HCT116 (cell line): Measurements from ENCODE around the gene P4HB.

Experiments
- CEBPB ChIP-seq: IDR thresholded peaks from 2 replicates; pipeline ENCODE4 v1.6.1; 2012; ENCODE audit warnings: low read depth
- CTCF ChIP-seq, 3 experiments: fragments of 200-600 bp in 1 of 3; sonication (generic) in 1 of 3; IDR thresholded peaks in 2 of 3; conservative IDR thresholded peaks in 1 of 3; 2 replicates each; pipeline ENCODE4 v1.5.1; 2012 to 2017; ENCODE audit warnings: low read depth in 2 of 3, low read length in 2 of 3, antibody characterized with exemption in 1 of 3, borderline replicate concordance in 1 of 3, control low read depth in 1 of 3, mild to moderate bottlenecking in 1 of 3, mixed read lengths in 1 of 3, mixed run types in 1 of 3, moderate library complexity in 1 of 3; ENCODE audit not compliant: insufficient read depth in 1 of 3
- EZH2phosphoT487 ChIP-seq: fragments of 200-600 bp; IDR thresholded peaks from 2 replicates; pipeline ENCODE4 v1.6.1; 2018; ENCODE audit warnings: antibody characterized with exemption, borderline replicate concordance

DNA sequence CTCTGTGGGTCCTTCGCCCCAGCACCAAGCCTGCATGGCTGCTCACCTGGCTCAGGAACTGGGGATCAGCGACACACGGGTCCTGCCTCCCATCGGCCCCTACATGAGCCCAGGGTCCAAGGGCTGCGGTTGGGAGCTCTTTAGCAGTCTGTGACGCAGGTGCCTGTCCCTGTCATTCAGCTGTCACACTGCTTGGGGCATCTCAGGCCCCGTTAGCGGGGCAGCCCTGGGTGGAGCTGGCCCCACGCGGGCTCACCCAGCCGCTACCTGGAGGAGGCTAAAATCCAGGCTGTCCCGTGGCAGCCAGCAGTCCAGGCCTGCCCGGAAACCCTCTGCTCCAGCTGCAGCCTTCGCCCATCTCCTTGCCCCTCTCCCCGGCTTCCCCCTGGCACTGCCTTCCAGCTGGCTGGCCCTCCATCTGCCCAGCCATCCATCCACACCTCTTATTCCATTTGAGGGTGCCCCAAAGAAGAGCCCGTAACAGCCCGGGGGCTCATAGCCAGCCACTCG, 53.1 kb downstream of the P4HB start:
- TF ChIP-seq CTCF (IDR thresholded peaks at IDR 0.05 in 2 of 3, conservative IDR thresholded peaks at IDR 0.05 in 1 of 3; ENCODE audit: borderline replicate concordance in 1 of 3, insufficient read depth in 1 of 3, low read depth in 2 of 3, low read length in 2 of 3): no peak
- no peak for TF ChIP-seq CEBPB
- TF ChIP-seq EZH2phosphoT487: no peak
